CD4-positive, alpha-beta T cell treated with Interleukin-17A for 1 hour (primary cell): ENCODE measurements around the gene RTF1.
A peak's percentile ranks its signal among the peaks of the same experiment; 100 is the strongest.

Source experiments
- DNase-seq: peaks from one replicate; pipeline ENCODE4 v3.0.0-alpha.2; 2020

Gene RTF1

GRCh38 chr15:41507820-41508290, 91.0 kb downstream of the RTF1 start:
- DNase-seq: no peak

- DNase-seq: no peak
Observed at GRCh38 chr15:41510728-41511127, 93.8 kb downstream of the RTF1 start.

- no peak for DNase-seq
Observed at GRCh38 chr15:41511331-41511898, 94.5 kb downstream of the RTF1 start.

- peak; percentile 19 for DNase-seq
Observed at GRCh38 chr15:41511899-41512369, 95.0 kb downstream of the RTF1 start.

- DNase-seq: no peak
Observed at GRCh38 chr15:41512512-41512939, 95.6 kb downstream of the RTF1 start.

GRCh38 chr15:41512940-41513505, 96.1 kb downstream of the RTF1 start:
- DNase-seq: peak; percentile 29

GRCh38 chr15:41513506-41514227, 96.8 kb downstream of the RTF1 start, which contains the start of gene LTK:
Gene LTK (minus strand): TSS chr15:41513827. CDS start chr15:41513709, 118 bp downstream.
- peak; percentile 24 for DNase-seq

- DNase-seq: no peak
Observed at GRCh38 chr15:41517895-41518449, 101.1 kb downstream of the RTF1 start.

- no peak for DNase-seq
Observed at GRCh38 chr15:41520636-41521035, 103.7 kb downstream of the RTF1 start.

GRCh38 chr15:41521614-41522013, 104.7 kb downstream of the RTF1 start:
- DNase-seq: no peak

- DNase-seq: no peak
Observed at GRCh38 chr15:41523097-41523496, 106.2 kb downstream of the RTF1 start.

- DNase-seq: no peak
Observed at GRCh38 chr15:41530363-41530956, 113.6 kb downstream of the RTF1 start.
